ENCODE results near the gene RABGAP1L.

DNA sequence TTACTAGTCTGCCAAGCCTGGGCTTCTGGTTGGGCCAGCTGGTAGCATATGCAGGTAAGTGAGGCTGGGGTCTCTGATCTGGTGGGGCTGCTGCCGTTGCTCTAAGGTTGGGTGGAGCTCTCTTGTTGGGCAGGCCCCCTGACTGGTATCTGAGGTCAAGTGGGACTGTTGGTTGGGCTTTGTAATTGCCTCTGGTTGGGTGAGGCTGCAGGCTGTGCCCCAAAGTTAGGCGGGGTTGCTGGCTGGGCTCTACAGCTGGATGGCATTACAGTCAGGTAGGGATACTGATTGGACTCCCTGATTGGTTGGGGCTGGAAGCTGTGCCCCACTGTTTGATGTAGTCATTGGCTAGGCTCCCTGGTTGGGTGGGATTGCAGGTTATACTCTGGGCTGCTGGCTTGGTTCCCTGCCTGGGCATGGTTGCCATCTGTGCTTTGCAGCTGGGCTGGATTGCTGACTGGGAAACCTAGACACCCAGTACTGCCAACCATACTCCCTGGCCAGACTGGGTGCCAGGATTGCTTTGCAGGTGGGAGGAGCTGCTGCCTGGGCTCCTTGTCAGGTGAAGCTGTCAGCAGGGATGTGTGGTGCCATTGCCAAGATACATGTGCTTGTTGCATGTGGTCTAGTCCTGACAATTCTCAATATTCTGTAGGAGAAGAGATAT lies 130.5 kb downstream of the RABGAP1L start:
- TF ChIP-seq, protein P1, sequence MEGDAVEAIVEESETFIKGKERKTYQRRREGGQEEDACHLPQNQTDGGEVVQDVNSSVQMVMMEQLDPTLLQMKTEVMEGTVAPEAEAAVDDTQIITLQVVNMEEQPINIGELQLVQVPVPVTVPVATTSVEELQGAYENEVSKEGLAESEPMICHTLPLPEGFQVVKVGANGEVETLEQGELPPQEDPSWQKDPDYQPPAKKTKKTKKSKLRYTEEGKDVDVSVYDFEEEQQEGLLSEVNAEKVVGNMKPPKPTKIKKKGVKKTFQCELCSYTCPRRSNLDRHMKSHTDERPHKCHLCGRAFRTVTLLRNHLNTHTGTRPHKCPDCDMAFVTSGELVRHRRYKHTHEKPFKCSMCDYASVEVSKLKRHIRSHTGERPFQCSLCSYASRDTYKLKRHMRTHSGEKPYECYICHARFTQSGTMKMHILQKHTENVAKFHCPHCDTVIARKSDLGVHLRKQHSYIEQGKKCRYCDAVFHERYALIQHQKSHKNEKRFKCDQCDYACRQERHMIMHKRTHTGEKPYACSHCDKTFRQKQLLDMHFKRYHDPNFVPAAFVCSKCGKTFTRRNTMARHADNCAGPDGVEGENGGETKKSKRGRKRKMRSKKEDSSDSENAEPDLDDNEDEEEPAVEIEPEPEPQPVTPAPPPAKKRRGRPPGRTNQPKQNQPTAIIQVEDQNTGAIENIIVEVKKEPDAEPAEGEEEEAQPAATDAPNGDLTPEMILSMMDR (IDR thresholded peaks at IDR 0.05) = no peak
- TF ChIP-seq POLR2A (IDR thresholded peaks at IDR 0.05) (no peak), POLR2AphosphoS5 (IDR thresholded peaks at IDR 0.05) (no peak), EP300 (IDR thresholded peaks at IDR 0.05) (no peak)

Measured in gastroesophageal sphincter (tissue), 3 donors.